Posterior cingulate gyrus (tissue), 11 donors: ENCODE results near the gene MYRIP.

ENCODE experiments used
- DNase-seq, 10 donors: peaks; one replicate each; pipeline versions ENCODE4 v3.0.0 to v3.0.0-alpha.2; 2020 to 2021; ENCODE audit warnings: mixed read lengths in 3 of 10
- intact Hi-C: fragments of 100-400 bp; cut with DNase I; formaldehyde crosslinking; loops from one replicate; pipeline ENCODE4 v1.15.1; 2023

MYRIP gene

GRCh38 chr3:39961230-39961629, 151.8 kb downstream of the MYRIP start:
- intact Hi-C loops: no loop called here
- DNase-seq: no peak

- intact Hi-C loops: no loop called here
- DNase-seq: peak in 1 of 10 donors; percentile 16
Observed at GRCh38 chr3:39962581-39962980, 153.2 kb downstream of the MYRIP start.

GRCh38 chr3:39965461-39965860, 156.1 kb downstream of the MYRIP start:
- intact Hi-C loops: no loop called here
- no peak for DNase-seq

- no peak for DNase-seq
- intact Hi-C loops: no loop called here
Observed at GRCh38 chr3:39965997-39966396, 156.6 kb downstream of the MYRIP start.

- no peak for DNase-seq
- intact Hi-C loops: no loop called here
Observed at GRCh38 chr3:39970982-39971381, 161.6 kb downstream of the MYRIP start.

- no peak for DNase-seq
- intact Hi-C loops: no loop called here
Observed at GRCh38 chr3:39971559-39972031, 162.2 kb downstream of the MYRIP start.

GRCh38 chr3:39972508-39972907, 163.1 kb downstream of the MYRIP start:
- DNase-seq: no peak
- intact Hi-C loops: no loop called here

GRCh38 chr3:39977058-39977794, 167.8 kb downstream of the MYRIP start:
- intact Hi-C loops: no loop called here
- DNase-seq: no peak

- intact Hi-C loops: no loop called here
- no peak for DNase-seq
Observed at GRCh38 chr3:39978308-39978707, 168.9 kb downstream of the MYRIP start.

GRCh38 chr3:39980058-39980457, 170.6 kb downstream of the MYRIP start:
- intact Hi-C loops: no loop called here

GRCh38 chr3:39980781-39981180, 171.4 kb downstream of the MYRIP start:
- intact Hi-C loops: no loop called here
- no peak for DNase-seq

More at GRCh38 chr3:39980058-39980457, 170.6 kb downstream of the MYRIP start:
- DNase-seq: no peak

GRCh38 chr3:39981547-39982184, 172.3 kb downstream of the MYRIP start:
- DNase-seq: no peak
- intact Hi-C loops: no loop called here

- intact Hi-C loops: no loop called here
- DNase-seq: no peak
Observed at GRCh38 chr3:39982665-39983357, 173.4 kb downstream of the MYRIP start.

- intact Hi-C loops: no loop called here
- DNase-seq: no peak
Observed at GRCh38 chr3:39989746-39990145, 180.3 kb downstream of the MYRIP start.

GRCh38 chr3:39990532-39990931, 181.1 kb downstream of the MYRIP start:
- no peak for DNase-seq
- intact Hi-C loops: no loop called here

- intact Hi-C loops: no loop called here
- no peak for DNase-seq
Observed at GRCh38 chr3:40008796-40009195, 199.4 kb downstream of the MYRIP start.

GRCh38 chr3:40009991-40010390, 200.6 kb downstream of the MYRIP start:
- intact Hi-C loops: no loop called here
- peak in 2 of 10 donors; percentile 13 for DNase-seq

GRCh38 chr3:40012381-40012780, 203.0 kb downstream of the MYRIP start:
- intact Hi-C loops: no loop called here
- DNase-seq: no peak

- intact Hi-C loops: no loop called here
- DNase-seq: no peak
Observed at GRCh38 chr3:40016391-40016790, 207.0 kb downstream of the MYRIP start.

GRCh38 chr3:40018369-40018768, 209.0 kb downstream of the MYRIP start:
- intact Hi-C loops: no loop called here
- no peak for DNase-seq

GRCh38 chr3:40019376-40019775, 210.0 kb downstream of the MYRIP start:
- intact Hi-C loops: no loop called here
- no peak for DNase-seq

- DNase-seq: no peak
- intact Hi-C loops: no loop called here
Observed at GRCh38 chr3:40020689-40021088, 211.3 kb downstream of the MYRIP start.
